ENCODE measurements around the gene C1QTNF9.
A peak's percentile ranks its signal among the peaks of the same experiment; 100 is the strongest.
"Not testable (repeated sequence)": the region's sequence is repeated elsewhere in the genome, so short reads cannot be mapped to it uniquely, and the experiment has no call there.

C1QTNF9 gene, protein sequence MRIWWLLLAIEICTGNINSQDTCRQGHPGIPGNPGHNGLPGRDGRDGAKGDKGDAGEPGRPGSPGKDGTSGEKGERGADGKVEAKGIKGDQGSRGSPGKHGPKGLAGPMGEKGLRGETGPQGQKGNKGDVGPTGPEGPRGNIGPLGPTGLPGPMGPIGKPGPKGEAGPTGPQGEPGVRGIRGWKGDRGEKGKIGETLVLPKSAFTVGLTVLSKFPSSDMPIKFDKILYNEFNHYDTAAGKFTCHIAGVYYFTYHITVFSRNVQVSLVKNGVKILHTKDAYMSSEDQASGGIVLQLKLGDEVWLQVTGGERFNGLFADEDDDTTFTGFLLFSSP

DNA sequence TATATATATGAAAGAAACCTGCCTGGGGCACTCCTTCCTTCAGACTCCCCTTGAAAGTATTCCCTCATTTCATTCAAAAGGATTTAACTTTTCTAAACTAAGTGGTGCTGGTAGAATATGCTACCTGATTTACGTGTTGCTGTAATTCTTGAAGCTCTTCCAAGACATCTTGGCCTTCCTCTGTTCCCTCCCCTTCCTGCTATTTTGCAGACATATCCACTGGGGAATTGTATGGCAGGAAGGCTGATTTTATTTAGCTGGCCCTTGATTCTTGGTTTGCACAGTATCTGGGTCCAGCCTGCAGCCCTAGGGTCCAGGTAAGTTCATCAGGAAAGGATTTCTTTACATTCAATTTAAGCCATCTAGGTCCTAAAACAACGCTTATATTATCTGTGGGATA is at the start of gene C1QTNF9:
Gene C1QTNF9, plus strand, starts transcription at position 281 of the 400 bp plus-strand sequence. CDS start 6,424 bp downstream, outside the sequence.
- H3K27ac Mint-ChIP-seq; H3K4me1 Mint-ChIP-seq (ENCODE audit: low read depth); H3K4me3 Mint-ChIP-seq; H3K9me3 Mint-ChIP-seq; H3K27me3 Mint-ChIP-seq (ENCODE audit: low read depth): not testable (repeated sequence)
- H3K36me3 Mint-ChIP-seq (ENCODE audit: low read depth) = peaks cover 14% of the 10 kb centered on the region

DNA sequence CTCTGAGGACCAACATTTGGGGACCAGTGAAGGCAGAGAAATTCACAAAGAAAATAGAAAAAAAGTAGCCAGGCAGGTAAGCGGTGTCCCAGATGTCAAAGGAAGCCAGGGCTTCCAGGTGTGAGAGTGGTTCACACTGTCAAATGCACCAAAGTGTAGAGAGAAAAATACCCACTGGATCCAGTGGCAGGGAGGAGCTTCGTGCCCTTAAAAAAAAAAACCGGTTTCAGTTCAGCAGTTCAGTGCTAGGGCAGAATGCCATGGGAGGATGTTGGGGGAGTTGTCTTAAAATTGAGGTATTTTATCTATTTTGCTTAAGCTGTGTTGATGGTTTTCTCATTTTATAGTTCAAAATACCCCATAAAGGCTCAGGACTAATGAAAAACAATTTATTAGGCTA is 47.8 kb upstream of the C1QTNF9 start:
- Mint-ChIP-seq H3K9me3 (no peaks in the 10 kb centered on the region), H3K4me1 (ENCODE audit: low read depth) (peaks cover 63% of the 10 kb centered on the region), H3K27me3 (ENCODE audit: low read depth) (no peaks in the 10 kb centered on the region), H3K27ac (peak overlapping the region; percentile 37), H3K36me3 (ENCODE audit: low read depth) (peaks cover 29% of the 10 kb centered on the region), H3K4me3 (peak overlapping the region; percentile 19)

DNA sequence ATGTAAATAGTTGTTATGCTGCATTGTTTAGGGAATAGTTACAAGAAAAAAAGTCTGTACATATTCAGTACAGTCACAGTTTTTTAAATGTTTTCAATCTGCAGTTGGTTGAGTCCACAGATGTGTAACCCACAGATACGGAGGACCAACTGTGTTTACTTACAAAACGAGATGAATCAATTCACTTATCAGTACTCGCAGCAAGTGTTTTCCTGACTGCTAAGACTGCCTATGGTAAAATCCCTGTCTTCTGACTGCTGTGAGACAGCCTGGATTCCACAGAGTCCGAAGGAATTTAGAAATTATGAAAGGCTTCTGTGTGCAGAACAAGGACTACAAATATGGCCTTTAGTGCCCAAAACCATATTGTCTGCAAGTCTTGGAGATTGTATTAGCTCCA is 45.7 kb upstream of the C1QTNF9 start:
- no peaks in the 10 kb centered on the region for H3K9me3 Mint-ChIP-seq
- peaks cover 71% of the 10 kb centered on the region for H3K4me1 Mint-ChIP-seq (ENCODE audit: low read depth)
- H3K27me3 Mint-ChIP-seq (ENCODE audit: low read depth) = no peaks in the 10 kb centered on the region
- H3K4me3 Mint-ChIP-seq = peak overlapping the region; percentile 7
- H3K27ac Mint-ChIP-seq = no peak overlapping the region
- H3K36me3 Mint-ChIP-seq (ENCODE audit: low read depth) = peaks cover 35% of the 10 kb centered on the region

DNA sequence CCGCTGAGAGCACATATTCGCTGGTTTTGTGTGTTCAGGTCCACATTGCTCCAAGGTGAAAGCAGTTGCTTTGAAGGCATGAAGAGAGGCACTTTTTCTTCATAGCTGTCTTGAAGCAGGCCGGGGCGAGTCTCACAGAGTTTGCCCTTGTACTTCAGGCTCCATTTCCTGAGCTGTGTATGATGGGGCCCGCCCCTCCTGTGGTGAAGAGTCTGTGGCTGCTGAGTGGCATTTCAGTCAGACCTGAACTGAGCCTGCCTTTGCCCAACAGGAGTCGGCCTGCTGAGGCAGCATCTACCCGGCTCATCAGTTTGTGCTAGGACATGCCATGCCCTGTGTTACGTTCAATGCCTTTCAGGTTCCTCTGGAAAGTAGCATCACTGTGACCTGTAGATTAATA is 44.4 kb upstream of the C1QTNF9 start:
- H3K36me3 Mint-ChIP-seq (ENCODE audit: low read depth) = peaks cover 32% of the 10 kb centered on the region

DNA sequence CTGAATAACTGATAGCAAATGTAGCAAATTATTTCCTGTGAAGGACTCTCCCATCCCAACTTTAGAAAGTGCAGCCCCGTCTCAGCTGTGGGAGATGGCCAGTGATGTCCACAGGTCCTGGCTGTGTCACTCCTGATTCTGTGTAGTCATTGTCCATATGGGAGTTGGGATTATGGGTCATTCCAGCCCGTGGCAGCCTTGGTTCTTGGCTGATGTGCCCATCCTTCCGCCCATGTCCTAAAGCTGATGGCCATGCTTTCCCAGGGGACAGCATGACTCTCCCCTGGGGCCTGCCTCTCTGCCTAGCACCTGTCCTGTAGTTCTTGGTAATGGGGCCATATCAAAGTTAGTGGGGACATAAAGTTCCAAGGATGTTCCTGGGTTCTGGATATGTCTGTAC is 43.9 kb upstream of the C1QTNF9 start:
- peak overlapping the region; percentile 63 for H3K4me3 Mint-ChIP-seq
- H3K27ac Mint-ChIP-seq = peak overlapping the region; percentile 88
- H3K36me3 Mint-ChIP-seq (ENCODE audit: low read depth) = peaks cover 34% of the 10 kb centered on the region
- no peaks in the 10 kb centered on the region for H3K9me3 Mint-ChIP-seq
- H3K4me1 Mint-ChIP-seq (ENCODE audit: low read depth) = peaks cover 71% of the 10 kb centered on the region
- H3K27me3 Mint-ChIP-seq (ENCODE audit: low read depth) = no peaks in the 10 kb centered on the region

More for the DNA sequence above, 44.4 kb upstream of the C1QTNF9 start:
- peak overlapping the region; percentile 63 for H3K4me3 Mint-ChIP-seq
- H3K9me3 Mint-ChIP-seq = no peaks in the 10 kb centered on the region
- H3K4me1 Mint-ChIP-seq (ENCODE audit: low read depth) = peaks cover 71% of the 10 kb centered on the region
- H3K27ac Mint-ChIP-seq = peak overlapping the region; percentile 88
- no peaks in the 10 kb centered on the region for H3K27me3 Mint-ChIP-seq (ENCODE audit: low read depth)

DNA sequence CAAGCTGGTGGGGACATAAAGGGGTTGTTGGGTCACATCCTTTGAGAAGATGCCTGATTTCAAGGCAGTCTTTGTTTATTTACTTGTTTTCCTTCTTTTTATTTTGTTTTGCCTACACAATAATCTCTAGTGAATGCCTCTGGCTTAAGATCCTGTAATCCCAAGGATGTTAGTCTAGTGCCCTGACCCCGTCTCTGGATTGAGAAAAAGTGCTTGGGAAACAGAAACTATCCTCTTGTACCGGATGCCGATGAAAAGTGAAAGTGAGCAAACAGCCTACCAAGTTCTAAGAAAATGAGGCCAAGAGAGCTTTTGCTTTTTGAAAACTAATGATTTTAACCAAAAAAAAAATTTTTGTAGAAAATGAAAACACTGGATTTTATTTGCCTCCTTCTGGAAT is 42.1 kb upstream of the C1QTNF9 start:
- Mint-ChIP-seq H3K4me3 (peak overlapping the region; percentile 85), H3K27ac (peak overlapping the region; percentile 90), H3K36me3 (ENCODE audit: low read depth) (peaks cover 32% of the 10 kb centered on the region), H3K9me3 (no peaks in the 10 kb centered on the region), H3K27me3 (ENCODE audit: low read depth) (peaks cover 3% of the 10 kb centered on the region), H3K4me1 (ENCODE audit: low read depth) (peaks cover 69% of the 10 kb centered on the region)

DNA sequence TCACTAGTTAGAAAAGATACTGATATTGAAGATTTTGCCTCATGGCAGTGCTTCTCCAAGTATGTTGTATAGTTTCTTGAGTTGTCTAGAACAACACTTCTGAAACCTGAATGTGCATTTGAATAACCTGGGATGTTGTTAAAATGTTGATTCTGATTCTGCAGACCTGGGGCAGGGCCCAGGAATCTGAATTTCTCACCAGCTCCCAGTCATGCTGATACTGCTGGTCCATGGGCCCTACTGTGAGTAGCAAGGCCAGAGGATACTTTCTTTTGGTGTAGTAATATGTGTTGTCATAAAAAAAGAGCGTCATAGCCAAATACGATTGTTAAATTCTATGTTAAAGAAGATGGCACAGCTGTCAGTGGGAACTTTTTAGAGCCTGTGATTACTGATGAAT is 41.6 kb upstream of the C1QTNF9 start:
- H3K27me3 Mint-ChIP-seq (ENCODE audit: low read depth) = peaks cover 3% of the 10 kb centered on the region
- peak overlapping the region; percentile 85 for H3K4me3 Mint-ChIP-seq

DNA sequence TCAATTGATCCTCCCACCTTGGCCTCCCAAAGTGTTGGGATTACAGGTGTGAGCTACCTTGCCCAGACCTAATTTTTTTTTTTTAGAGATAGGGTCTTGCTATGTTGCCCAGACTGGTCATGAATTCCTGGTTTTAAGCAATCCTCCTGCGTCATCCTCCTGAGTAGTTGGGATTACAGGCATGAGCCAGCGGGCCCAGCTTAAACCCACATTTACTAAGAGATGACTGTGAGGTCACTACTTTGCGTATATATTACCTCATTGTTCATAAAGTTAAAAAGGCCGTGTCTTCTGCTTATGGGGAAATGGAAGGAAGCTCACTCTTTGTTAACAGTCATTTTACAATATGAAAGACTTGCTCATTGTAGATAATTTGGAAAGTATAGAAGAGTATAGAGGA is 39.6 kb upstream of the C1QTNF9 start:
- Mint-ChIP-seq H3K27me3 (ENCODE audit: low read depth) (peaks cover 3% of the 10 kb centered on the region), H3K4me3 (peak overlapping the region; percentile 93), H3K36me3 (ENCODE audit: low read depth) (peaks cover 30% of the 10 kb centered on the region), H3K27ac (peak overlapping the region; percentile 76), H3K9me3 (no peaks in the 10 kb centered on the region), H3K4me1 (ENCODE audit: low read depth) (peaks cover 73% of the 10 kb centered on the region)

More for the DNA sequence above, 41.6 kb upstream of the C1QTNF9 start:
- Mint-ChIP-seq H3K4me1 (ENCODE audit: low read depth) (peaks cover 69% of the 10 kb centered on the region), H3K27ac (peak overlapping the region; percentile 90), H3K9me3 (no peaks in the 10 kb centered on the region), H3K36me3 (ENCODE audit: low read depth) (peaks cover 34% of the 10 kb centered on the region)

DNA sequence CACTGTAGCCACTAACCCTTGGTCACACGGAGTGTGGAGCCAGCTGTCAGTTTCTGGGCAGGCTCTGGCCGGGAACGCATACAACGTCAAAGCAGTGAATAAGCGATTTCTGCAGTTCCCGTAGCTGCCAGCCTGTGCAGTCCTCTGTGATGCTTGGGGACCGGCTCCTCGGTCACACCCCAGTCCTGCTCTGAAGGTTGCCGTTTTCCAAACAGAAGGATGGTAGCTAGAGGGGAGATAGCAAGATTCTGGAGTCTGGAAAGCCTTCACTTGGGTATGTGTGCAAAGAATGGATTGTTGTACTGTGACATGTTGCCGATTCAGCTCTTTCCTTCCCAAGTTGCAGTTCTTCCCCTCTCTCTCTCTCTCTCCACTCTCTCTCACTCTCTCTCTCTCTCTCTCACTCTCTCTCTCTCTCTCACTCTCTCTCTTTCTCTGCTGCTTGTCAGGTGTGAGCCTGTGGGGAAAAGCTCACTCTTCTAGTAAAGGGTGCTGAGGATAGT is 38.7 kb upstream of the C1QTNF9 start:
- Mint-ChIP-seq H3K27ac (peak overlapping the region; percentile 94), H3K27me3 (ENCODE audit: low read depth) (peaks cover 3% of the 10 kb centered on the region), H3K4me1 (ENCODE audit: low read depth) (peaks cover 73% of the 10 kb centered on the region), H3K9me3 (no peaks in the 10 kb centered on the region), H3K4me3 (peak overlapping the region; percentile 93), H3K36me3 (ENCODE audit: low read depth) (peaks cover 25% of the 10 kb centered on the region)

DNA sequence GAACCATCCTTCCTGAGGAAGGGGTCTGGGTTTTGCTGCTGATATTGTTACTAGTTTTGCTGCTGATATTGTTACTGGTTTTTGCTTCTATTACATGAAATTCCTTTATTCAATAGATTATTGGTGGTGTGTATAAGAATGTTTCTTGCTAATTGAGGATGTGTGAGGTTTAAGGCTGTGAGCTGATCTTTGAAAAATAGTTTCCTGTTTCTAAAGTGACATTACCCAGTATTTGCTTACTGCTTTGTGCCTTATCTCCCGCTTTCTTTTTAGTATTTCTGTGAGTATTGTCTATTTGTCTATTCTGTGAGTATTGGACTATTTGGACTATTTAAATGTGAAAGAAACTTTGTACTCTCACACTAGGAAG is 38.2 kb upstream of the C1QTNF9 start:
- H3K27ac Mint-ChIP-seq = peak overlapping the region; percentile 94
- H3K4me1 Mint-ChIP-seq (ENCODE audit: low read depth) = peaks cover 75% of the 10 kb centered on the region
- peaks cover 3% of the 10 kb centered on the region for H3K27me3 Mint-ChIP-seq (ENCODE audit: low read depth)
- peaks cover 24% of the 10 kb centered on the region for H3K36me3 Mint-ChIP-seq (ENCODE audit: low read depth)
- no peaks in the 10 kb centered on the region for H3K9me3 Mint-ChIP-seq
- peak overlapping the region; percentile 93 for H3K4me3 Mint-ChIP-seq

DNA sequence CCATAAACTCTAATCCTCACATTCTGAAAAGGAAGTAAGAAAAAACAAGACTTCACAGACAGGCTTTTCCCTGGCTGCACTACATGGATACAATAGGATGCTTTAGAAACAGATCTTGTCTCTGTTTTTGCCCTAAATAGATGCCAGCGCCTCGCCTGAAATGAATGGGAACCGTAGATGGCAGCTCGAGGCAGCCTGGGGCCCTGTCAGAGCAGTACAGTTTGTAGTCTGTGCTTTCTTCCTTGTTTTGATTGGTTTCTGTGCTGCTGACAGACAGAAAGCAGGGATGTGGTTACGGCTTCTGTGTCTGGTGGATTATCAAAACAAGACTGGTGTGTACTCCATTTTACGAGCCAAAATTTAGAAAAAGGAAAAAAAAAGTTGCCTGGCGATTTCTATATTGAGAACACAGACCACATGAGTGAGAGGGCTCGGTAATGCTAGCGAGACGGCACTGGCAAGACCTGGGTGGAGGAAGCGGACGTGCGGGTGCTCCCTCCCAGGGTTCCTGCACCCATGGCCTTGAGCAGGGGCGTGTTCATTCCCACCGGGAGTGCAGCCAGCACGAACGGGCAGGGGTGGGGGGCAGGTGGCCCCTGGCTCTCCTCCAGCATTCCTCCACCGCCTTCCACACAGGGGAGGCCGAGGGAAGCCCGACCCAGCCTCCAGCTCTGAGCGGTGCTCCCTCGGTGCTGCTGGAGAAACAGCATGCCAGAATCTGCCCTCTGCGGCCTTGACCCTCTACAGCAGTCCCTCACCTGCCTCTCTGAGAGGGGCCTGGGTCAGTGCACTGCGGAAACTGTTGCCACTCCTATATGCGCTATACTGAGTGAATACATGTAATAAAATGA is 37.6 kb upstream of the C1QTNF9 start:
- H3K4me3 Mint-ChIP-seq = peak overlapping the region; percentile 93

DNA sequence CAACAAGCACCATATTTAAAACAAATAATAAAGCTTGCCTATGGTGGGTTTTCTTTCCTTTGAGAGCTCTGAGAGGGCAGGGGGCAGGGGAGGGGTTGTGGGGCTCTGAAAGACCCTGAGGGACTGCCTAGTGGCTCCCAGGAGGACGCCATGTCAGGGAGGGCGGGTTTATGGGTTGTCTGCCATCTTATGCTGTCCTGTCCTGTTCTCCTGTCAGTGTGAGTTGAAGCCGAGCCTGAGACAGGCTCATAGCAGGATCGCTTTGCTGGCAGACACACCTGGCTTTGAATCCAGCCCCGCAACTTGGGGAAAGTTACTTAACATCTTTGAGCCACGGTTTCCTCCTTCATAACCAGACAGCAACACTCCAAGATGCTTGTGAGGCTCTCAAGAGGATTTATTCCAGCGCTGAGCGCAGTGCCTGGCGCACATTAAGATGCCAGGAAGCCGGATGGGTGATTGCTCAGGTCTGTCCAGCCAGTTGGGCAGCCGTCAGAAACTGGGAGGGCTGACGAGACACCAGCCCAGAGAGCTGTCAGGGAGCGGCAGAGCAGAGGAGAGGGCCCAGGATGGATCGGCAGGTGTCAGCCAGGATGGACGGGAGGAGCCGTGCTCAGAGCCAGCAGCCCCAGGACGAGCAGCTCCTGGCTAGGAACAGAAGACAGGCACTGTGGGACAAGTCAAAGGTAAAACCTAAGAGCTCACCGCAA is 36.8 kb upstream of the C1QTNF9 start:
- H3K27me3 Mint-ChIP-seq (ENCODE audit: low read depth) = peaks cover 3% of the 10 kb centered on the region
- no peaks in the 10 kb centered on the region for H3K9me3 Mint-ChIP-seq
- H3K36me3 Mint-ChIP-seq (ENCODE audit: low read depth) = peaks cover 22% of the 10 kb centered on the region
- peaks cover 73% of the 10 kb centered on the region for H3K4me1 Mint-ChIP-seq (ENCODE audit: low read depth)
- peak overlapping the region; percentile 94 for H3K27ac Mint-ChIP-seq
- peak overlapping the region; percentile 93 for H3K4me3 Mint-ChIP-seq

More for the DNA sequence above, 37.6 kb upstream of the C1QTNF9 start:
- H3K4me1 Mint-ChIP-seq (ENCODE audit: low read depth) = peaks cover 76% of the 10 kb centered on the region
- H3K27me3 Mint-ChIP-seq (ENCODE audit: low read depth) = peaks cover 3% of the 10 kb centered on the region
- H3K27ac Mint-ChIP-seq = peak overlapping the region; percentile 94
- H3K9me3 Mint-ChIP-seq = no peaks in the 10 kb centered on the region
- peaks cover 25% of the 10 kb centered on the region for H3K36me3 Mint-ChIP-seq (ENCODE audit: low read depth)

DNA sequence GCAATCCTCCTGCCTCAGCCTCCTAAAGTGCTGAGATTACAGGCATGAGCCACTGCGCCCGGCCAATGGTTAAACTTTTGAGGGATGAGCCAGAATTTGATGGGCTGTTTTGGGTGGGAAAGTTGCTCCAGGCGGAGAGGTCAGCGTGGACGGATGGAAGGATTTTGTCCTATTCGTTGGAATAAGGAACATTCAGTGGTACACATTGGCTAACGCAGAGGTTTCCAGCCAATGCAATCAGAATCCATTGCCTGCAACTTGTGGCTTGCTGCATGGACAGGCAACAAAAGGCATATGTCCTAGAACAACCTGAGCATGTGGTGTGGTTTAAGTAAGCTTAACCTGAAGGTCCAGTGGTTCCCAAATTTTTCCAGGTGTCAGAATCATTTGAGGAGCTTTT is 35.5 kb upstream of the C1QTNF9 start:
- peaks cover 20% of the 10 kb centered on the region for H3K36me3 Mint-ChIP-seq (ENCODE audit: low read depth)
- no peak overlapping the region for H3K4me3 Mint-ChIP-seq
- H3K4me1 Mint-ChIP-seq (ENCODE audit: low read depth) = peaks cover 69% of the 10 kb centered on the region
- peak overlapping the region; percentile 90 for H3K27ac Mint-ChIP-seq
- H3K27me3 Mint-ChIP-seq (ENCODE audit: low read depth) = peaks cover 3% of the 10 kb centered on the region
- no peaks in the 10 kb centered on the region for H3K9me3 Mint-ChIP-seq

DNA sequence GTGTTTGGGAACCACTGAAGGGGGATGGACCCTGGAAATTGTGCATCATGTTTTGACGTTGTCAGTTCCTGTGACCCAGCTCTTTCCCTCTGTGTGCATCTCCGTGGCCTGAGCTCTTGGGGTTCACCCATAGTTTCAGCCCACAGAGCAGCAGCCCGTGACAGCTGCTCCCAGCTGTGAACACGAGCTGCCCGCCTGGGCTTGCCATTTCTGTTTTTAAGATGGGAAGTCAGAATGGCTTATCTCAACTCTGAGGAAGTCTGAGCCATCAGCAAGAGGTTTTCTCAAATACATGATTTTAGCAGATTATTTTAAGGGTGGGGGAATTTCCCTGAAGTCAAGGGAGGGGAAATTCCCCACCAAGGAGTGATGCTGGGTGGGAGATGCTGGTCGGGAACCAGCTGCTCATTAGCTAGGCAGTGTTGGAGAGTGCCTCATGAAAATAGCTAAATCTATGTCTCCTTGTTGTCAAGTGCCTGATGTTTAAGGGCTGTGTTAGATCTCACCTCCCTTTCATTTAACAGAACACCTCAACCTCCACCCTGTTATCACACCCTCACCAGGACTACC is 34.8 kb upstream of the C1QTNF9 start:
- H3K9me3 Mint-ChIP-seq = no peaks in the 10 kb centered on the region
- peak overlapping the region; percentile 51 for H3K4me3 Mint-ChIP-seq
- H3K4me1 Mint-ChIP-seq (ENCODE audit: low read depth) = peaks cover 69% of the 10 kb centered on the region
- H3K27me3 Mint-ChIP-seq (ENCODE audit: low read depth) = peaks cover 3% of the 10 kb centered on the region
- H3K36me3 Mint-ChIP-seq (ENCODE audit: low read depth) = peaks cover 20% of the 10 kb centered on the region
- peak overlapping the region; percentile 90 for H3K27ac Mint-ChIP-seq
